Measurements from ENCODE around the gene LIPJ.

- TF ChIP-seq CTCF (IDR thresholded peaks at IDR 0.05; ENCODE audit: low read length), result no peak
- TF ChIP-seq EZH2 (IDR thresholded peaks at IDR 0.05; ENCODE audit: borderline replicate concordance, low read length), result no peak
Observed at GRCh38 chr10:88586462-88586861, at the start of gene LIPJ.
